HCT116 (cell line): ENCODE results near the gene PLCB1. TPM values are rescaled to one million over a fixed set of nuclear protein-coding genes. Genes with fewer than 3 reads are reported as not detected.

Experiments
- ATAC-seq: fragments of 200-7000 bp; cut with Tn5 transposase; 2 replicates; pipeline ENCODE4 v1.9.1; 2020; ENCODE audit warnings: mild to moderate bottlenecking, moderate library complexity
- BruUV-seq: library from RNA; stranded (reverse); fragments of 400-500 nt; replicated peaks from 2 replicates; lab custom pipeline; 2021; lab: Mats Ljungman, UMichigan
- CTCF ChIA-PET: fragments of 300-600 bp; sonication (Branson Sonifier 250); formaldehyde crosslinking; loops from one replicate; lab custom pipeline; 2021; ENCODE audit warnings: antibody characterized with exemption; lab: Charles Lee
- POLR2A ChIA-PET: fragments of 300-600, 350-600 bp; sonication (Branson Sonifier 250); formaldehyde crosslinking; loops from one replicate; lab custom pipeline; 2021; ENCODE audit warnings: antibody characterized with exemption; lab: Charles Lee
- RAD21 ChIA-PET, 2 experiments: fragments of 300-600 bp; sonication (Branson Sonifier 250); formaldehyde crosslinking; loops; one replicate each; lab custom pipeline; 2023; ENCODE audit warnings: low total read pairs in 2 of 2; ENCODE audit not compliant: uncharacterized antibody in 2 of 2, unreplicated experiment in 2 of 2, low non-redundant PET in 1 of 2; lab: Charles Lee
- DNase-seq: peaks from one replicate; pipeline ENCODE4 v3.0.0-alpha.2; 2010; ENCODE audit warnings: low read depth, low spot score
- H2AFZ ChIP-seq: fragments of 200-600 bp; shearing (Covaris generic), sonication (generic); 2 replicates; pipeline ENCODE4 v1.6.1; 2017; ENCODE audit warnings: low read depth, mixed run types, mixed read lengths, antibody characterized with exemption, low read length; ENCODE audit not compliant: poor library complexity, severe bottlenecking
- H3K27ac ChIP-seq: 2 replicates; pipeline ENCODE4 v1.5.1; 2012; ENCODE audit warnings: low read depth, low read length
- H3K27me3 ChIP-seq: fragments of 200-600 bp; sonication (generic); 2 replicates; pipeline ENCODE4 v1.6.1; 2016; ENCODE audit warnings: mixed run types, low read length, mixed read lengths; ENCODE audit not compliant: insufficient read depth
- H3K36me3 ChIP-seq, 2 experiments: fragments of 200-500 bp in 1 of 2; fragments of 200-600 bp in 1 of 2; sonication (Bioruptor generic) in 1 of 2; sonication (generic) in 1 of 2; 2 replicates each; pipeline versions ENCODE4 v1.5.1 to v1.6.1; 2014 to 2016; ENCODE audit warnings: low read length in 2 of 2, inconsistent platforms in 1 of 2, mixed read lengths in 1 of 2, mixed run types in 1 of 2; ENCODE audit not compliant: insufficient read depth in 2 of 2, control insufficient read depth in 1 of 2
- H3K4me1 ChIP-seq, 2 experiments: fragments of 200-600 bp in 1 of 2; sonication (generic) in 1 of 2; 2 replicates each; pipeline versions ENCODE4 v1.5.1 to v1.6.1; 2012 to 2017; ENCODE audit warnings: low read length in 2 of 2, inconsistent platforms in 1 of 2, mild to moderate bottlenecking in 1 of 2, mixed read lengths in 1 of 2, mixed run types in 1 of 2, moderate library complexity in 1 of 2; ENCODE audit not compliant: insufficient read depth in 2 of 2, control insufficient read depth in 1 of 2
- H3K4me2 ChIP-seq: fragments of 200-600 bp; sonication (generic); 2 replicates; pipeline ENCODE4 v1.6.1; 2017; ENCODE audit warnings: mixed run types, low read length, mixed read lengths
- H3K4me3 ChIP-seq, 2 experiments: fragments of 200-600 bp in 1 of 2; sonication (generic) in 1 of 2; replicated peaks in 1 of 2; 2 replicates each; pipeline ENCODE4 v1.5.1; 2011 to 2016; ENCODE audit warnings: low read length in 2 of 2, control low read depth in 1 of 2, low read depth in 1 of 2, mild to moderate bottlenecking in 1 of 2, mixed read lengths in 1 of 2, mixed run types in 1 of 2
- H3K79me2 ChIP-seq: fragments of 200-600 bp; sonication (generic); 2 replicates; pipeline ENCODE4 v1.6.1; 2017; ENCODE audit warnings: mild to moderate bottlenecking, mixed run types, low read length, moderate library complexity, mixed read lengths; ENCODE audit not compliant: insufficient read depth
- H3K9ac ChIP-seq: fragments of 200-600 bp; sonication (generic); 2 replicates; pipeline ENCODE4 v1.6.1; 2016; ENCODE audit warnings: low read length, mixed read lengths
- H3K9me2 ChIP-seq: fragments of 200-600 bp; sonication (generic), shearing (Covaris generic); 2 replicates; pipeline ENCODE4 v1.6.1; 2017; ENCODE audit warnings: mixed run types, mild to moderate bottlenecking, moderate library complexity; ENCODE audit not compliant: insufficient read depth
- H3K9me3 ChIP-seq, 2 experiments: fragments of 200-500 bp in 1 of 2; fragments of 200-600 bp in 1 of 2; sonication (Bioruptor generic) in 1 of 2; sonication (generic) in 1 of 2; 2 replicates each; pipeline ENCODE4 v1.6.1; 2014 to 2017; ENCODE audit warnings: low read length in 2 of 2, mixed read lengths in 2 of 2, inconsistent platforms in 1 of 2, low read depth in 1 of 2, mild to moderate bottlenecking in 1 of 2, mixed run types in 1 of 2, moderate library complexity in 1 of 2; ENCODE audit not compliant: control insufficient read depth in 1 of 2, insufficient read depth in 1 of 2
- H4K20me1 ChIP-seq: fragments of 200-600 bp; sonication (generic), shearing (Covaris generic); 2 replicates; pipeline ENCODE4 v1.6.1; 2017; ENCODE audit warnings: mixed run types, mild to moderate bottlenecking, moderate library complexity; ENCODE audit not compliant: insufficient read depth
- CBX3 ChIP-seq: IDR thresholded peaks from 2 replicates; pipeline ENCODE4 v1.6.1; 2012; ENCODE audit warnings: low read depth
- CEBPB ChIP-seq: IDR thresholded peaks from 2 replicates; pipeline ENCODE4 v1.6.1; 2012; ENCODE audit warnings: low read depth
- EGR1 ChIP-seq: IDR thresholded peaks from 2 replicates; pipeline ENCODE4 v1.6.1; 2012; ENCODE audit warnings: low read depth
- EZH2 ChIP-seq: fragments of 200-600 bp; sonication (generic); IDR thresholded peaks from 2 replicates; pipeline ENCODE4 v1.6.1; 2017; ENCODE audit warnings: antibody characterized with exemption, mixed run types
- EZH2phosphoT487 ChIP-seq: fragments of 200-600 bp; IDR thresholded peaks from 2 replicates; pipeline ENCODE4 v1.6.1; 2018; ENCODE audit warnings: antibody characterized with exemption, borderline replicate concordance
- FOSL1 ChIP-seq: IDR thresholded peaks from 2 replicates; pipeline ENCODE4 v1.6.1; 2012; ENCODE audit warnings: low read depth
- JUND ChIP-seq: IDR thresholded peaks from 2 replicates; pipeline ENCODE4 v1.6.1; 2012
- POLR2AphosphoS5 ChIP-seq: IDR thresholded peaks from 2 replicates; pipeline ENCODE4 v1.6.1; 2011; ENCODE audit warnings: mild to moderate bottlenecking, low read depth, low read length, moderate library complexity
- RAD21 ChIP-seq: IDR thresholded peaks from 2 replicates; pipeline ENCODE4 v1.6.1; 2012; ENCODE audit warnings: low read depth, mild to moderate bottlenecking
- SIN3A ChIP-seq: IDR thresholded peaks from 2 replicates; pipeline ENCODE4 v1.6.1; 2012; ENCODE audit warnings: low read depth
- SP1 ChIP-seq: IDR thresholded peaks from 2 replicates; pipeline ENCODE4 v1.6.1; 2012; ENCODE audit warnings: low read depth
- SRF ChIP-seq: IDR thresholded peaks from 2 replicates; pipeline ENCODE4 v1.6.1; 2012; ENCODE audit warnings: low read depth
- YY1 ChIP-seq: IDR thresholded peaks from 2 replicates; pipeline ENCODE4 v1.6.1; 2011; ENCODE audit warnings: low read length, low read depth, moderate library complexity, mild to moderate bottlenecking; ENCODE audit not compliant: insufficient replicate concordance; ENCODE audit errors: extremely low read depth
- ZFX ChIP-seq: fragments of 450-650 bp; IDR thresholded peaks from 2 replicates; pipeline ENCODE4 v1.6.1; 2017
- ZNF274 ChIP-seq: fragments of 200-500 bp; sonication (Bioruptor generic); IDR thresholded peaks from 2 replicates; pipeline ENCODE4 v1.6.1; 2014; ENCODE audit warnings: mild to moderate bottlenecking, low read depth, low read length, inconsistent platforms
- intact Hi-C: fragments of 100-400 bp; cut with micrococcal nuclease; formaldehyde crosslinking; loops from 2 replicates; pipeline ENCODE4 v1.10.0; 2022
- total RNA-seq: library from RNA; stranded (reverse); gene quantifications from one replicate; pipeline ENCODE4 v1.2.1, GENCODE V29; 2021; ENCODE audit not compliant: unreplicated experiment
- TF ChIP-seq, protein P1 (sequence below): IDR thresholded peaks from 2 replicates; pipeline ENCODE4 v1.6.1; 2012
- TF ChIP-seq, protein P2 (sequence below): IDR thresholded peaks from 2 replicates; pipeline ENCODE4 v1.6.1; 2012; ENCODE audit warnings: low read depth
- TF ChIP-seq, protein P3 (sequence below): IDR thresholded peaks from 2 replicates; pipeline ENCODE4 v1.6.1; 2012

PLCB1 gene
- total RNA-seq, 1 experiment from 2014 or later: 15.8 TPM

DNA sequence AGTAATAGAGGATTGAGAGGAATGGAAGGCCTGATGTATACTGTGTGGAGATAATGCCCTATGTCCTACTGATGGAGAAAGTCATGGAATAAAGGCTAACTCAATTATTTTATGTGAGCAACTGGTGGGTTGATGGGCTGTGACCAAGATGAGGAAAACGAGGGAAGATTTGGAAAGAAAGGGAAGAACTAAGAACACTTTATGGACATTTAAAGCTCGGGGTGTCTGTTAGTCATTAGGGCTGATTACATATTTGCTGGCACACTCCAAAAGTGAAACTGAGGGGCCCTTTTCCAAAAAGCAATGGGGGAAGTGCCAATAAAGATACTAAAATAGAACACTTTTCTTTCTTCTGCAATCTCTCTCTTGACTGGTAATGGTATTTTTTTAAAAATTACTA is 439.5 kb downstream of the PLCB1 start:
- Histone ChIP-seq H2AFZ (no peak overlapping the region), H3K27ac (no peak overlapping the region), H3K79me2 (no peaks in the 10 kb centered on the region), H3K4me2 (no peak overlapping the region), H3K9me3 (no peaks in the 10 kb centered on the region), H3K27me3 (no peaks in the 10 kb centered on the region), H3K36me3 (no peaks in the 10 kb centered on the region), H4K20me1 (no peaks in the 10 kb centered on the region), H3K4me1 (no peaks in the 10 kb centered on the region), H3K9ac (no peak overlapping the region), H3K9me2 (no peaks in the 10 kb centered on the region), H3K4me3 (no peak overlapping the region)
- BruUV-seq: no TSS peak
- no peak for DNase-seq
- ChIA-PET CTCF (no interaction called here), RAD21 (no interaction called here), POLR2A (no interaction called here)
- no peak for ATAC-seq
- intact Hi-C loops: no loop called here
- no peak for TF ChIP-seq ZNF274
- no peak for TF ChIP-seq CBX3
- TF ChIP-seq FOSL1: no peak
- no peak for TF ChIP-seq RAD21
- TF ChIP-seq EZH2: no peak
- TF ChIP-seq, protein P1, sequence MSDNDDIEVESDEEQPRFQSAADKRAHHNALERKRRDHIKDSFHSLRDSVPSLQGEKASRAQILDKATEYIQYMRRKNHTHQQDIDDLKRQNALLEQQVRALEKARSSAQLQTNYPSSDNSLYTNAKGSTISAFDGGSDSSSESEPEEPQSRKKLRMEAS: no peak
- TF ChIP-seq ZFX: no peak
- no peak for TF ChIP-seq SP1
- no peak for TF ChIP-seq YY1
- no peak for TF ChIP-seq POLR2AphosphoS5
- TF ChIP-seq CEBPB: no peak
- TF ChIP-seq, protein P2, sequence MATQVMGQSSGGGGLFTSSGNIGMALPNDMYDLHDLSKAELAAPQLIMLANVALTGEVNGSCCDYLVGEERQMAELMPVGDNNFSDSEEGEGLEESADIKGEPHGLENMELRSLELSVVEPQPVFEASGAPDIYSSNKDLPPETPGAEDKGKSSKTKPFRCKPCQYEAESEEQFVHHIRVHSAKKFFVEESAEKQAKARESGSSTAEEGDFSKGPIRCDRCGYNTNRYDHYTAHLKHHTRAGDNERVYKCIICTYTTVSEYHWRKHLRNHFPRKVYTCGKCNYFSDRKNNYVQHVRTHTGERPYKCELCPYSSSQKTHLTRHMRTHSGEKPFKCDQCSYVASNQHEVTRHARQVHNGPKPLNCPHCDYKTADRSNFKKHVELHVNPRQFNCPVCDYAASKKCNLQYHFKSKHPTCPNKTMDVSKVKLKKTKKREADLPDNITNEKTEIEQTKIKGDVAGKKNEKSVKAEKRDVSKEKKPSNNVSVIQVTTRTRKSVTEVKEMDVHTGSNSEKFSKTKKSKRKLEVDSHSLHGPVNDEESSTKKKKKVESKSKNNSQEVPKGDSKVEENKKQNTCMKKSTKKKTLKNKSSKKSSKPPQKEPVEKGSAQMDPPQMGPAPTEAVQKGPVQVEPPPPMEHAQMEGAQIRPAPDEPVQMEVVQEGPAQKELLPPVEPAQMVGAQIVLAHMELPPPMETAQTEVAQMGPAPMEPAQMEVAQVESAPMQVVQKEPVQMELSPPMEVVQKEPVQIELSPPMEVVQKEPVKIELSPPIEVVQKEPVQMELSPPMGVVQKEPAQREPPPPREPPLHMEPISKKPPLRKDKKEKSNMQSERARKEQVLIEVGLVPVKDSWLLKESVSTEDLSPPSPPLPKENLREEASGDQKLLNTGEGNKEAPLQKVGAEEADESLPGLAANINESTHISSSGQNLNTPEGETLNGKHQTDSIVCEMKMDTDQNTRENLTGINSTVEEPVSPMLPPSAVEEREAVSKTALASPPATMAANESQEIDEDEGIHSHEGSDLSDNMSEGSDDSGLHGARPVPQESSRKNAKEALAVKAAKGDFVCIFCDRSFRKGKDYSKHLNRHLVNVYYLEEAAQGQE: no peak
- no peak for TF ChIP-seq EZH2phosphoT487
- TF ChIP-seq, protein P3, sequence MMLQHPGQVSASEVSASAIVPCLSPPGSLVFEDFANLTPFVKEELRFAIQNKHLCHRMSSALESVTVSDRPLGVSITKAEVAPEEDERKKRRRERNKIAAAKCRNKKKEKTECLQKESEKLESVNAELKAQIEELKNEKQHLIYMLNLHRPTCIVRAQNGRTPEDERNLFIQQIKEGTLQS: no peak
- no peak for TF ChIP-seq SRF
- no peak for TF ChIP-seq EGR1
- TF ChIP-seq SIN3A: no peak
- no peak for TF ChIP-seq JUND
